Endodermal cell (in vitro differentiated cells): ENCODE measurements around the gene EDN2. TPM values are rescaled to one million over a fixed set of nuclear protein-coding genes. Genes with fewer than 3 reads are reported as not detected.

Experiments
- DNase-seq: peaks from one replicate; pipeline ENCODE4 v3.0.0-alpha.2; 2017
- H3K27ac ChIP-seq: 2 replicates; pipeline ENCODE4 v1.5.1; 2013; ENCODE audit warnings: mild to moderate bottlenecking, low read depth, low read length, moderate library complexity
- H3K27me3 ChIP-seq: 2 replicates; pipeline ENCODE4 v1.6.1; 2013; ENCODE audit warnings: mild to moderate bottlenecking, low read length, moderate library complexity; ENCODE audit not compliant: insufficient read depth, control insufficient read depth, poor library complexity, severe bottlenecking
- H3K36me3 ChIP-seq: 2 replicates; pipeline ENCODE4 v1.7.0; 2013; ENCODE audit warnings: mild to moderate bottlenecking, low read length, moderate library complexity; ENCODE audit not compliant: control insufficient read depth, insufficient read depth
- H3K4me1 ChIP-seq: one replicate; pipeline ENCODE4 v1.7.0; 2013; ENCODE audit warnings: low read length; ENCODE audit not compliant: control insufficient read depth, insufficient read depth
- H3K4me3 ChIP-seq: 2 replicates; pipeline ENCODE4 v1.5.1; 2013; ENCODE audit warnings: mild to moderate bottlenecking, low read length, moderate library complexity
- H3K9ac ChIP-seq: 2 replicates; pipeline ENCODE4 v1.6.1; 2013; ENCODE audit warnings: mild to moderate bottlenecking, low read length, moderate library complexity; ENCODE audit not compliant: poor library complexity, severe bottlenecking; ENCODE audit errors: extremely low read depth
- H3K9me3 ChIP-seq: 2 replicates; pipeline ENCODE4 v1.6.1; 2013; ENCODE audit warnings: mild to moderate bottlenecking, low read length, moderate library complexity; ENCODE audit not compliant: control insufficient read depth
- H3K27ac Mint-ChIP-seq: 2 replicates; pipeline ENCODE4 v1.8.0; 2020; ENCODE audit warnings: mixed read lengths
- H3K27me3 Mint-ChIP-seq: 2 replicates; pipeline ENCODE4 v1.8.0; 2021; ENCODE audit warnings: mild to moderate bottlenecking, mixed read lengths; ENCODE audit not compliant: insufficient read depth
- H3K36me3 Mint-ChIP-seq: 2 replicates; pipeline ENCODE4 v1.8.0; 2020; ENCODE audit warnings: low read depth, mixed read lengths
- H3K4me1 Mint-ChIP-seq: 2 replicates; pipeline ENCODE4 v1.8.0; 2020; ENCODE audit warnings: mixed read lengths
- H3K4me3 Mint-ChIP-seq: 2 replicates; pipeline ENCODE4 v1.8.0; 2020; ENCODE audit warnings: mild to moderate bottlenecking, moderate library complexity, mixed read lengths
- H3K9me3 Mint-ChIP-seq: 2 replicates; pipeline ENCODE4 v1.8.0; 2020; ENCODE audit warnings: mild to moderate bottlenecking, mixed read lengths
- CTCF ChIP-seq: fragments of 200-600 bp; sonication (generic); conservative IDR thresholded peaks from 2 replicates; pipeline ENCODE4 v1.5.0; 2021; ENCODE audit warnings: antibody characterized with exemption, mild to moderate bottlenecking
- WGBS, 2 experiments: methylation state at CpG; one replicate each; pipeline versions ENCODE4 v1.1.5 to v1.1.7; 2013; ENCODE audit warnings: missing lambda C conversion rate in 2 of 2, mixed read lengths in 1 of 2; ENCODE audit not compliant: insufficient coverage in 1 of 2, insufficient read length in 1 of 2; 5-methylcytosine and 5-hydroxymethylcytosine counted together
- total RNA-seq, 2 donors: library from RNA; stranded (reverse); fragmentation: NEBNext Ultra II Directional in 1 of 2; extraction: Animal tissue kit (Norgen Biotek cat#: 25700) in 1 of 2; gene quantifications; 2 replicates in 1 of 2; 3 replicates in 1 of 2; pipeline ENCODE4 v1.2.1, GENCODE V29; 2021

EDN2 gene
- total RNA-seq, 2 donors from 2014 or later: not detected

- H3K9ac ChIP-seq: no peak overlapping the region
- H3K27ac ChIP-seq: no peak overlapping the region
- H3K9me3 ChIP-seq: no peaks in the 10 kb centered on the region
- Mint-ChIP-seq H3K4me1 (no peaks in the 10 kb centered on the region), H3K27me3 (peaks cover 11% of the 10 kb centered on the region), H3K27ac (no peak overlapping the region), H3K4me3 (no peak overlapping the region), H3K36me3 (no peaks in the 10 kb centered on the region), H3K9me3 (peaks cover 5% of the 10 kb centered on the region)
- no peak for TF ChIP-seq CTCF
- no peaks in the 10 kb centered on the region for H3K27me3 ChIP-seq
- DNase-seq: no peak
- no peaks in the 10 kb centered on the region for H3K4me1 ChIP-seq
- WGBS, 2 experiments: 89% methylated on average over 2 to 17 of the region's 18 CpGs
- no peaks in the 10 kb centered on the region for H3K36me3 ChIP-seq
- H3K4me3 ChIP-seq: no peak overlapping the region
These were observed 41.6 kb upstream of the EDN2 start for GRCh38 chr1:41525891-41526587.

- no peak for DNase-seq
- no peak overlapping the region for H3K9ac ChIP-seq
- H3K4me1 ChIP-seq: no peaks in the 10 kb centered on the region
- WGBS, 2 experiments: 85 to 89% methylated on average over 20 to 30 of the region's 30 CpGs
- no peak overlapping the region for H3K4me3 ChIP-seq
- H3K36me3 ChIP-seq: no peaks in the 10 kb centered on the region
- no peak for TF ChIP-seq CTCF
- Mint-ChIP-seq H3K27me3 (peaks cover 2% of the 10 kb centered on the region), H3K4me1 (no peaks in the 10 kb centered on the region), H3K4me3 (no peak overlapping the region), H3K36me3 (no peaks in the 10 kb centered on the region), H3K9me3 (peaks cover 2% of the 10 kb centered on the region), H3K27ac (no peak overlapping the region)
- no peaks in the 10 kb centered on the region for H3K27me3 ChIP-seq
- no peak overlapping the region for H3K27ac ChIP-seq
- H3K9me3 ChIP-seq: no peaks in the 10 kb centered on the region
These were observed 40.5 kb upstream of the EDN2 start for GRCh38 chr1:41524676-41525675.

GRCh38 chr1:41523949-41524675, 39.6 kb upstream of the EDN2 start:
- 89 to 92% methylated on average over 9 of the region's 9 CpGs for WGBS, 2 experiments
- Mint-ChIP-seq H3K4me1 (no peaks in the 10 kb centered on the region), H3K27ac (no peak overlapping the region), H3K4me3 (no peak overlapping the region), H3K27me3 (no peaks in the 10 kb centered on the region), H3K9me3 (no peaks in the 10 kb centered on the region), H3K36me3 (no peaks in the 10 kb centered on the region)
- no peaks in the 10 kb centered on the region for H3K27me3 ChIP-seq
- DNase-seq: no peak
- no peaks in the 10 kb centered on the region for H3K36me3 ChIP-seq
- no peak overlapping the region for H3K4me3 ChIP-seq
- no peaks in the 10 kb centered on the region for H3K4me1 ChIP-seq
- no peak overlapping the region for H3K27ac ChIP-seq
- no peaks in the 10 kb centered on the region for H3K9me3 ChIP-seq
- TF ChIP-seq CTCF: no peak
- no peak overlapping the region for H3K9ac ChIP-seq
